DOHH2 (cell line): Measurements from ENCODE around the gene URB1.

Source experiments
- H3F3A ChIP-seq: fragments of 200-600 bp; sonication (generic), shearing (Covaris generic); 2 replicates; pipeline ENCODE4 v1.6.0; 2016; ENCODE audit warnings: antibody characterized with exemption, mild to moderate bottlenecking; ENCODE audit not compliant: control insufficient read depth, insufficient read depth
- H3K27ac ChIP-seq: fragments of 200-600 bp; sonication (generic); 2 replicates; pipeline ENCODE4 v1.5.1; 2014; ENCODE audit warnings: low read depth, mild to moderate bottlenecking, low read length, moderate library complexity
- H3K27me3 ChIP-seq: fragments of 200-600 bp; sonication (generic); 2 replicates; pipeline ENCODE4 v1.6.1; 2014; ENCODE audit warnings: mild to moderate bottlenecking, low read length, mixed read lengths; ENCODE audit not compliant: control insufficient read depth
- H3K36me3 ChIP-seq: fragments of 200-600 bp; sonication (generic); 2 replicates; pipeline ENCODE4 v1.6.1; 2014; ENCODE audit warnings: mild to moderate bottlenecking, low read length, moderate library complexity, mixed read lengths; ENCODE audit not compliant: control insufficient read depth
- H3K4me1 ChIP-seq: fragments of 200-600 bp; sonication (generic); 2 replicates; pipeline ENCODE4 v1.6.1; 2014; ENCODE audit warnings: mild to moderate bottlenecking, low read length, mixed read lengths; ENCODE audit not compliant: control insufficient read depth
- H3K4me2 ChIP-seq: fragments of 200-600 bp; sonication (generic); 2 replicates; pipeline ENCODE4 v1.6.0; 2014; ENCODE audit warnings: mild to moderate bottlenecking, low read length, moderate library complexity
- H3K4me3 ChIP-seq: fragments of 200-600 bp; sonication (generic); 2 replicates; pipeline ENCODE4 v1.5.1; 2014; ENCODE audit warnings: mild to moderate bottlenecking, low read length, mixed read lengths
- H3K79me2 ChIP-seq: fragments of 200-600 bp; sonication (generic); 2 replicates; pipeline ENCODE4 v1.6.1; 2014; ENCODE audit warnings: mild to moderate bottlenecking, low read length, mixed read lengths; ENCODE audit not compliant: control insufficient read depth
- H3K9me2 ChIP-seq: fragments of 200-600 bp; sonication (generic); replicated peaks from 2 replicates; pipeline ENCODE4 v1.6.1; 2014; ENCODE audit warnings: mild to moderate bottlenecking, low read length, mixed read lengths; ENCODE audit not compliant: control insufficient read depth
- H3K9me3 ChIP-seq: fragments of 200-600 bp; sonication (generic); 2 replicates; pipeline ENCODE4 v1.6.1; 2014; ENCODE audit warnings: antibody characterized with exemption, low read length, mixed read lengths; ENCODE audit not compliant: control insufficient read depth, insufficient read depth
- H4K20me1 ChIP-seq: fragments of 200-600 bp; sonication (generic); 2 replicates; pipeline ENCODE4 v1.6.0; 2014; ENCODE audit warnings: low read depth, mild to moderate bottlenecking, antibody characterized with exemption, low read length, moderate library complexity; ENCODE audit not compliant: control insufficient read depth, insufficient read depth
- EZH2phosphoT487 ChIP-seq: fragments of 200-600 bp; sonication (generic); IDR thresholded peaks from 2 replicates; pipeline ENCODE4 v1.6.1; 2017; ENCODE audit warnings: borderline replicate concordance, mild to moderate bottlenecking, antibody characterized with exemption, low read length, moderate library complexity, mixed read lengths
- TF ChIP-seq, protein P1 (sequence below): fragments of 200-600 bp; sonication (generic); IDR thresholded peaks from one replicate; pipeline ENCODE4 v1.5.1; 2014; ENCODE audit warnings: antibody characterized with exemption, mild to moderate bottlenecking, low read depth, low read length; ENCODE audit not compliant: poor library complexity, severe bottlenecking

URB1 gene

GRCh38 chr21:32406405-32406804 is 13.6 kb upstream of the URB1 start:
- Histone ChIP-seq H3K79me2 (no peaks in the 10 kb centered on the region), H3K9me2 (no peaks in the 10 kb centered on the region), H3K36me3 (no peaks in the 10 kb centered on the region), H3K4me3 (no peak overlapping the region), H3K27ac (no peak overlapping the region), H3K9me3 (no peaks in the 10 kb centered on the region), H3F3A (no peaks in the 10 kb centered on the region), H3K4me1 (no peaks in the 10 kb centered on the region), H3K27me3 (peaks cover 3% of the 10 kb centered on the region; the same call in 1 of the 2 replicates), H4K20me1 (no peaks in the 10 kb centered on the region), H3K4me2 (no peak overlapping the region)
- TF ChIP-seq EZH2phosphoT487: no peak
- TF ChIP-seq, protein P1, sequence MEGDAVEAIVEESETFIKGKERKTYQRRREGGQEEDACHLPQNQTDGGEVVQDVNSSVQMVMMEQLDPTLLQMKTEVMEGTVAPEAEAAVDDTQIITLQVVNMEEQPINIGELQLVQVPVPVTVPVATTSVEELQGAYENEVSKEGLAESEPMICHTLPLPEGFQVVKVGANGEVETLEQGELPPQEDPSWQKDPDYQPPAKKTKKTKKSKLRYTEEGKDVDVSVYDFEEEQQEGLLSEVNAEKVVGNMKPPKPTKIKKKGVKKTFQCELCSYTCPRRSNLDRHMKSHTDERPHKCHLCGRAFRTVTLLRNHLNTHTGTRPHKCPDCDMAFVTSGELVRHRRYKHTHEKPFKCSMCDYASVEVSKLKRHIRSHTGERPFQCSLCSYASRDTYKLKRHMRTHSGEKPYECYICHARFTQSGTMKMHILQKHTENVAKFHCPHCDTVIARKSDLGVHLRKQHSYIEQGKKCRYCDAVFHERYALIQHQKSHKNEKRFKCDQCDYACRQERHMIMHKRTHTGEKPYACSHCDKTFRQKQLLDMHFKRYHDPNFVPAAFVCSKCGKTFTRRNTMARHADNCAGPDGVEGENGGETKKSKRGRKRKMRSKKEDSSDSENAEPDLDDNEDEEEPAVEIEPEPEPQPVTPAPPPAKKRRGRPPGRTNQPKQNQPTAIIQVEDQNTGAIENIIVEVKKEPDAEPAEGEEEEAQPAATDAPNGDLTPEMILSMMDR: no peak

DNA sequence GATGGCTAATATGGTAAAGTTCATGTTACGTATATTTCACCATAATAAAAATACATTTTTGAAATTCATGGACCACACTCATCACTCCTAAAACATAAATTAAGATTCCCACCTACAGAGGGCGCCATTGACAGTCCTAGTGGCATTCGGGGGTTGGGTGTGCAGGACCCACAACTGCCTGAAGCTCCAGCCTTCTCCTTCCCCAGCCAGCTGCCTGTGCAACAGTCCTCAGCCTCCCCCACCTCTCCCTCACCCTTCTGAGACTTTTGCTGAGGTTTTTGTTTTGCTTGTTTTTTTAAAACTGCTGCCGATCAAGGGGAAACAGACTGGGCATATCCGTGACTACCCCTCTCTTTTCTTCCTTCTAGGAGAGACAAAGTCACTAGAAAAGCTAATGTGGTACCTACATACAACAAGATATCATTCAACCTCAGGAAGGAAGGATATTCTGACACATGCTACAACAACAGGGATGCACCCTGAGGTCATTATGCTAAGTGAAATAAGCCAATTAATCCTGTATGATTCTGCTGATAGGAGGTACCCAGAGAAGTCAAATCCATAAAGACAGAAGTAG is 10.5 kb upstream of the URB1 start:
- Histone ChIP-seq H3K4me2 (no peak overlapping the region), H4K20me1 (no peaks in the 10 kb centered on the region), H3K4me3 (no peak overlapping the region), H3F3A (no peaks in the 10 kb centered on the region), H3K36me3 (no peaks in the 10 kb centered on the region), H3K79me2 (no peaks in the 10 kb centered on the region), H3K9me2 (no peaks in the 10 kb centered on the region), H3K27ac (no peak overlapping the region), H3K9me3 (no peaks in the 10 kb centered on the region), H3K27me3 (peaks cover 15% of the 10 kb centered on the region; the same call in 1 of the 2 replicates), H3K4me1 (no peaks in the 10 kb centered on the region)
- TF ChIP-seq, protein P1: peak; percentile 69
- TF ChIP-seq EZH2phosphoT487: no peak

DNA sequence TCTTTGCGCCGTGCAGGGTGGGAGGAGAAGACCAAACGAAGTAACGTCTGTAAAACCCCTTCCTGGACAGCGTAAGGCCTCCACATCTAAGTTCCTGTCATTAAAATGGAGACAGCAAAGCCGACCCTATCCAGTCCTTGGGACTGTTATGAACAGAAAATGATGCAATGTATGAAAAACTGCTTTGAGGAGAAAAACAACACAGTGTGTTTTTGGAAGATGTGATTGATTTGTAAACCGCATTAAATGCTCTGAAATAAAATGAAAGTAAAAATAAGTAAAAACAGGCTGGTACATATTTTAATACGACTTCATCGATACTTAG is 827 bp upstream of the URB1 start:
- Histone ChIP-seq H3K4me2 (peak overlapping the region; percentile 83), H3K9me3 (no peaks in the 10 kb centered on the region), H3K27me3 (peaks cover 5% of the 10 kb centered on the region; the same call in 1 of the 2 replicates), H3K4me1 (peaks cover 24% of the 10 kb centered on the region), H4K20me1 (peaks cover 8% of the 10 kb centered on the region; the same call in 1 of the 2 replicates), H3K79me2 (peaks cover 49% of the 10 kb centered on the region), H3K36me3 (peaks cover 26% of the 10 kb centered on the region), H3K27ac (peak overlapping the region; percentile 49; the same call in 1 of the 2 replicates), H3K4me3 (peak overlapping the region; percentile 86), H3K9me2 (no peaks in the 10 kb centered on the region), H3F3A (no peaks in the 10 kb centered on the region)
- no peak for TF ChIP-seq EZH2phosphoT487
- TF ChIP-seq, protein P1: no peak
